KMS-11 (cell line): Measurements from ENCODE around the gene NOTCH3.

Experiments used
- H2AFZ ChIP-seq: fragments of 200-600 bp; sonication (generic); 2 replicates; pipeline ENCODE4 v1.6.1; 2016; ENCODE audit warnings: antibody characterized with exemption, mixed run types, low read depth
- H3K27ac ChIP-seq: fragments of 200-600 bp; sonication (generic); 2 replicates; pipeline ENCODE4 v1.6.1; 2016; ENCODE audit warnings: mild to moderate bottlenecking, mixed run types
- H3K27me3 ChIP-seq: fragments of 200-600 bp; sonication (generic); 2 replicates; pipeline ENCODE4 v1.6.1; 2017; ENCODE audit warnings: mild to moderate bottlenecking, low read depth, mixed run types, moderate library complexity; ENCODE audit not compliant: insufficient read depth
- H3K36me3 ChIP-seq: fragments of 200-600 bp; sonication (generic); 2 replicates; pipeline ENCODE4 v1.6.1; 2017; ENCODE audit warnings: mild to moderate bottlenecking, mixed run types; ENCODE audit not compliant: insufficient read depth
- H3K4me1 ChIP-seq: fragments of 200-600 bp; sonication (generic); 2 replicates; pipeline ENCODE4 v1.6.1; 2016; ENCODE audit warnings: mild to moderate bottlenecking, low read depth, mixed run types; ENCODE audit not compliant: poor library complexity, severe bottlenecking
- H3K4me2 ChIP-seq: fragments of 200-600 bp; sonication (generic); 2 replicates; pipeline ENCODE4 v1.7.0; 2016; ENCODE audit warnings: mild to moderate bottlenecking, mixed run types
- H3K4me3 ChIP-seq: fragments of 200-600 bp; sonication (generic); IDR thresholded peaks from 2 replicates; pipeline ENCODE4 v1.6.1; 2017; ENCODE audit warnings: low read depth, low read length, mixed read lengths; ENCODE audit not compliant: insufficient read depth
- H3K79me2 ChIP-seq: fragments of 200-600 bp; sonication (generic); 2 replicates; pipeline ENCODE4 v1.6.1; 2016; ENCODE audit warnings: low read depth, mixed run types; ENCODE audit not compliant: insufficient read depth
- H3K9ac ChIP-seq: fragments of 200-600 bp; sonication (generic); 2 replicates; pipeline ENCODE4 v1.6.1; 2016; ENCODE audit warnings: mild to moderate bottlenecking, mixed run types
- H4K20me1 ChIP-seq: fragments of 200-600 bp; sonication (generic); 2 replicates; pipeline ENCODE4 v1.6.1; 2016; ENCODE audit warnings: mild to moderate bottlenecking, mixed run types; ENCODE audit not compliant: insufficient read depth
- TF ChIP-seq, protein P1 (sequence below): fragments of 200-600 bp; sonication (generic); conservative IDR thresholded peaks from 2 replicates; pipeline ENCODE4 v1.6.1; 2017; ENCODE audit warnings: low read depth, mild to moderate bottlenecking, antibody characterized with exemption, low read length, moderate library complexity, mixed read lengths

Gene NOTCH3

GRCh38 chr19:15199661-15200552, 888 bp downstream of the NOTCH3 start:
- Histone ChIP-seq H3K36me3 (no peaks in the 10 kb centered on the region), H3K79me2 (no peaks in the 10 kb centered on the region), H4K20me1 (no peaks in the 10 kb centered on the region), H3K27me3 (peaks cover 8% of the 10 kb centered on the region; the same call in 1 of the 2 replicates), H3K4me2 (no peak overlapping the region), H3K27ac (no peak overlapping the region), H3K4me1 (no peaks in the 10 kb centered on the region), H3K9ac (no peak overlapping the region), H3K4me3 (no peak overlapping the region), H2AFZ (no peak overlapping the region)
- TF ChIP-seq, protein P1, sequence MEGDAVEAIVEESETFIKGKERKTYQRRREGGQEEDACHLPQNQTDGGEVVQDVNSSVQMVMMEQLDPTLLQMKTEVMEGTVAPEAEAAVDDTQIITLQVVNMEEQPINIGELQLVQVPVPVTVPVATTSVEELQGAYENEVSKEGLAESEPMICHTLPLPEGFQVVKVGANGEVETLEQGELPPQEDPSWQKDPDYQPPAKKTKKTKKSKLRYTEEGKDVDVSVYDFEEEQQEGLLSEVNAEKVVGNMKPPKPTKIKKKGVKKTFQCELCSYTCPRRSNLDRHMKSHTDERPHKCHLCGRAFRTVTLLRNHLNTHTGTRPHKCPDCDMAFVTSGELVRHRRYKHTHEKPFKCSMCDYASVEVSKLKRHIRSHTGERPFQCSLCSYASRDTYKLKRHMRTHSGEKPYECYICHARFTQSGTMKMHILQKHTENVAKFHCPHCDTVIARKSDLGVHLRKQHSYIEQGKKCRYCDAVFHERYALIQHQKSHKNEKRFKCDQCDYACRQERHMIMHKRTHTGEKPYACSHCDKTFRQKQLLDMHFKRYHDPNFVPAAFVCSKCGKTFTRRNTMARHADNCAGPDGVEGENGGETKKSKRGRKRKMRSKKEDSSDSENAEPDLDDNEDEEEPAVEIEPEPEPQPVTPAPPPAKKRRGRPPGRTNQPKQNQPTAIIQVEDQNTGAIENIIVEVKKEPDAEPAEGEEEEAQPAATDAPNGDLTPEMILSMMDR = no peak

DNA sequence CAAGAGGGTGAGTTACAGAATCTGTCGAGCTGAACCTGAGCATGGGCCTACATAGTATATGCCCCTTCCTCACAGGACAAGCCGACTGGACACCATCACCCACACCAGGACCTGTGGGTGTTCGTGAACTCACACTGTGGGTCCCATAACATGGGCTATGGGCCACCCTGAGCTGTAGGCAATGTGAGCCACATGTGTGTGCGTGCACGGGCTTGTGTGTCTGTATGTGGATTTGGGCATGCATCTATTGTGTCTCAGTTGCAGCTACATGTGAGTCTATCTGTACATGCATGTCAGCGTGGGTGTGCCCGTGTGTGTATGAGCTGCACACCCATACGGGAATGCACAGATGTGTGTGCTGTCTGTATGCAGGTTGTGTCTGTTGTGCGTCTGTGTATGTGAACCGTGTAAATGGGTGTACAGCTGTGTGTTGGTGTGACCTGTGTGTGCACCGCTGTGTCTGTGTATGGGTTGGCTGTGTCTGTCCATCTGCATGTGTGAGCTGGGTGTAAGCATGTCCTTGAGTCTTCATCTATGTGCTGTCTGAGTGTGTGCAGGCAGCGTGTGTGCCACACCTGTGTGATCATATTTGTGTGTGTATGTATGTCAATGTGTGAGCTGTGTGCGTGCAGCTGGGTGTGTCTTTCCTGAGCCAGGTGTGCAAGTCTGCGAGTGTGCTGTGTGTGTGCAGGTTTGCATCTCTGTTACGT, 1.7 kb downstream of the NOTCH3 start:
- no peaks in the 10 kb centered on the region for H3K4me1 ChIP-seq
- no peak overlapping the region for H2AFZ ChIP-seq
- H3K9ac ChIP-seq = no peak overlapping the region
- H3K36me3 ChIP-seq = no peaks in the 10 kb centered on the region
- TF ChIP-seq, protein P1 = no peak
- no peak overlapping the region for H3K27ac ChIP-seq
- H3K79me2 ChIP-seq = no peaks in the 10 kb centered on the region
- no peaks in the 10 kb centered on the region for H4K20me1 ChIP-seq
- H3K4me2 ChIP-seq = no peak overlapping the region
- peaks cover 5% of the 10 kb centered on the region; the same call in 1 of the 2 replicates for H3K27me3 ChIP-seq
- H3K4me3 ChIP-seq = no peak overlapping the region

- H3K4me1 ChIP-seq = no peaks in the 10 kb centered on the region
- peaks cover 8% of the 10 kb centered on the region; the same call in 1 of the 2 replicates for H3K27me3 ChIP-seq
- TF ChIP-seq, protein P1 = no peak
- no peak overlapping the region for H3K4me2 ChIP-seq
- H3K79me2 ChIP-seq = no peaks in the 10 kb centered on the region
- no peaks in the 10 kb centered on the region for H3K36me3 ChIP-seq
- no peak overlapping the region for H3K4me3 ChIP-seq
- no peak overlapping the region for H2AFZ ChIP-seq
- H4K20me1 ChIP-seq = no peaks in the 10 kb centered on the region
- no peak overlapping the region for H3K9ac ChIP-seq
- H3K27ac ChIP-seq = no peak overlapping the region
These were observed 2.9 kb downstream of the NOTCH3 start for GRCh38 chr19:15197942-15198341.

- no peak overlapping the region for H3K9ac ChIP-seq
- no peaks in the 10 kb centered on the region for H3K79me2 ChIP-seq
- H3K4me1 ChIP-seq = no peaks in the 10 kb centered on the region
- no peaks in the 10 kb centered on the region for H4K20me1 ChIP-seq
- TF ChIP-seq, protein P1 = no peak
- H3K4me3 ChIP-seq = no peak overlapping the region
- no peak overlapping the region for H2AFZ ChIP-seq
- no peaks in the 10 kb centered on the region for H3K36me3 ChIP-seq
- H3K4me2 ChIP-seq = no peak overlapping the region
- H3K27ac ChIP-seq = no peak overlapping the region
- peaks cover 8% of the 10 kb centered on the region; the same call in 1 of the 2 replicates for H3K27me3 ChIP-seq
These were observed 3.4 kb downstream of the NOTCH3 start for GRCh38 chr19:15197275-15197941.
